Measurements from ENCODE around the gene ARHGAP4. TPM values are rescaled to one million over a fixed set of nuclear protein-coding genes. Genes with fewer than 3 reads are reported as not detected.

Gene ARHGAP4
- total RNA-seq, 1 donor from 2014 or later: 265 TPM

GRCh38 chrX:153885208-153885787, 40.8 kb downstream of the ARHGAP4 start:
- intact Hi-C loops (cut with micrococcal nuclease): no loop called here

GRCh38 chrX:153884590-153884989, 41.5 kb downstream of the ARHGAP4 start:
- intact Hi-C loops (cut with micrococcal nuclease): no loop called here

- intact Hi-C loops (cut with micrococcal nuclease): no loop called here
These were observed 41.9 kb downstream of the ARHGAP4 start for GRCh38 chrX:153884136-153884535.

GRCh38 chrX:153883163-153883843, 42.8 kb downstream of the ARHGAP4 start:
- intact Hi-C loops (cut with micrococcal nuclease): no loop called here

- intact Hi-C loops (cut with micrococcal nuclease): no loop called here
These were observed 43.5 kb downstream of the ARHGAP4 start for GRCh38 chrX:153882557-153882956.

GRCh38 chrX:153882086-153882498, 44.0 kb downstream of the ARHGAP4 start:
- intact Hi-C loops (cut with micrococcal nuclease): no loop called here

- intact Hi-C loops (cut with micrococcal nuclease): no loop called here
These were observed 44.8 kb downstream of the ARHGAP4 start for GRCh38 chrX:153881281-153881680.

GRCh38 chrX:153880440-153880815, 45.6 kb downstream of the ARHGAP4 start:
- intact Hi-C loops (cut with micrococcal nuclease): no loop called here

- intact Hi-C loops (cut with micrococcal nuclease): loop anchor here (10.0 kb wide), 1 partner anchor 65 kb away; no protein-coding TSS in a partner anchor
These were observed 46.2 kb downstream of the ARHGAP4 start for GRCh38 chrX:153879741-153880439.

GRCh38 chrX:153878969-153879653, 47.0 kb downstream of the ARHGAP4 start:
- intact Hi-C loops (cut with micrococcal nuclease): loop anchor here (10.0 kb wide), 1 partner anchor 64 kb away; no protein-coding TSS in a partner anchor

GRCh38 chrX:153878345-153878744, 47.7 kb downstream of the ARHGAP4 start:
- intact Hi-C loops (cut with micrococcal nuclease): loop anchor here (10.0 kb wide), 1 partner anchor 64 kb away; no protein-coding TSS in a partner anchor

- intact Hi-C loops (cut with micrococcal nuclease): loop anchor here (10.0 kb wide), 1 partner anchor 63 kb away; no protein-coding TSS in a partner anchor
These were observed 48.3 kb downstream of the ARHGAP4 start for GRCh38 chrX:153877571-153878261.

- intact Hi-C loops (cut with micrococcal nuclease): loop anchor here (10.0 kb wide), 1 partner anchor 61 kb away; no protein-coding TSS in a partner anchor
These were observed 50.0 kb downstream of the ARHGAP4 start for GRCh38 chrX:153876112-153876491.

- intact Hi-C loops (cut with micrococcal nuclease): loop anchor here (10.0 kb wide), 1 partner anchor 61 kb away; no protein-coding TSS in a partner anchor
These were observed 50.5 kb downstream of the ARHGAP4 start for GRCh38 chrX:153875391-153876111.

GRCh38 chrX:153874366-153875125, 51.5 kb downstream of the ARHGAP4 start:
- intact Hi-C loops (cut with micrococcal nuclease): loop anchor here (10.0 kb wide), 1 partner anchor 60 kb away; no protein-coding TSS in a partner anchor

- intact Hi-C loops (cut with micrococcal nuclease): loop anchor here (10.0 kb wide), 1 partner anchor 59 kb away; no protein-coding TSS in a partner anchor
These were observed 52.0 kb downstream of the ARHGAP4 start for GRCh38 chrX:153874085-153874365.

- intact Hi-C loops (cut with micrococcal nuclease): loop anchor here (10.0 kb wide), 1 partner anchor 59 kb away; no protein-coding TSS in a partner anchor
These were observed 52.6 kb downstream of the ARHGAP4 start for GRCh38 chrX:153873282-153874084.

All from T-helper 2 cell treated with Interferon-gamma antibody and Interleukin-4, amounts not matched to agents 100 ng/mL and 5 ng/mL, for 36 hours (primary cell).